ENCODE measurements around the gene OSBPL10. TPM values are rescaled to one million over a fixed set of nuclear protein-coding genes. Genes with fewer than 3 reads are reported as not detected.

OSBPL10 gene
- polyA plus RNA-seq, 1 experiment = 11.2 TPM

DNA sequence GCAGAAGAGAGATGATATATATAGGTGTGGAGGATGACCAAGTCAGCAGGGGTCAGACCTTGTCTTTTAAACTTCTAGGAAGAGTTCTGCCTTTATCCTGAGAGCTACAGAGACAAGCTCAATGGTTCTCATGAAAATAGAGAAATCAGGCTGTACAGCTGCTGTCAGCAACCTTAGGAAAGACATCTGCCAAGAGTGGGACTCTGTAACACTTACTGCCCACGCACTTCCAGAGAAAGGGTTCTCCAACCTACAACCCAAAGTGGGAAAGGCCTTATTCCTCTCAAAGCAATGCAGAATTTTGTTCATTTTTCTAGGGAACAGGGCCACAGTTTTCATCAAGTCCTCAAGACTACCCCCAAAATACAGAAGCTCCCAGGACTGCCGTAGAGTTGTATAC is 309.6 kb downstream of the OSBPL10 start:
- no peak for DNase-seq (ENCODE audit: low read depth)
- CTCF ChIA-PET = interaction anchor here (0.6 to 1.0 kb wide), 2 partner anchors 113 to 307 kb away, joined by 3 read pairs; no protein-coding TSS in a partner anchor
- POLR2A ChIA-PET = no interaction called here
- H3K36me3 ChIP-seq (ENCODE audit: control insufficient read depth, insufficient read depth, low read length) = no peaks in the 10 kb centered on the region
- TF ChIP-seq, protein P1, sequence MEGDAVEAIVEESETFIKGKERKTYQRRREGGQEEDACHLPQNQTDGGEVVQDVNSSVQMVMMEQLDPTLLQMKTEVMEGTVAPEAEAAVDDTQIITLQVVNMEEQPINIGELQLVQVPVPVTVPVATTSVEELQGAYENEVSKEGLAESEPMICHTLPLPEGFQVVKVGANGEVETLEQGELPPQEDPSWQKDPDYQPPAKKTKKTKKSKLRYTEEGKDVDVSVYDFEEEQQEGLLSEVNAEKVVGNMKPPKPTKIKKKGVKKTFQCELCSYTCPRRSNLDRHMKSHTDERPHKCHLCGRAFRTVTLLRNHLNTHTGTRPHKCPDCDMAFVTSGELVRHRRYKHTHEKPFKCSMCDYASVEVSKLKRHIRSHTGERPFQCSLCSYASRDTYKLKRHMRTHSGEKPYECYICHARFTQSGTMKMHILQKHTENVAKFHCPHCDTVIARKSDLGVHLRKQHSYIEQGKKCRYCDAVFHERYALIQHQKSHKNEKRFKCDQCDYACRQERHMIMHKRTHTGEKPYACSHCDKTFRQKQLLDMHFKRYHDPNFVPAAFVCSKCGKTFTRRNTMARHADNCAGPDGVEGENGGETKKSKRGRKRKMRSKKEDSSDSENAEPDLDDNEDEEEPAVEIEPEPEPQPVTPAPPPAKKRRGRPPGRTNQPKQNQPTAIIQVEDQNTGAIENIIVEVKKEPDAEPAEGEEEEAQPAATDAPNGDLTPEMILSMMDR (IDR thresholded peaks at IDR 0.05; ENCODE audit: insufficient read depth, low read depth, low read length) = no peak
- no peaks in the 10 kb centered on the region for H3K27me3 ChIP-seq (ENCODE audit: control insufficient read depth, insufficient read depth, low read length)
- no peak overlapping the region for H3K4me3 ChIP-seq (ENCODE audit: low read depth, low read length)

DNA sequence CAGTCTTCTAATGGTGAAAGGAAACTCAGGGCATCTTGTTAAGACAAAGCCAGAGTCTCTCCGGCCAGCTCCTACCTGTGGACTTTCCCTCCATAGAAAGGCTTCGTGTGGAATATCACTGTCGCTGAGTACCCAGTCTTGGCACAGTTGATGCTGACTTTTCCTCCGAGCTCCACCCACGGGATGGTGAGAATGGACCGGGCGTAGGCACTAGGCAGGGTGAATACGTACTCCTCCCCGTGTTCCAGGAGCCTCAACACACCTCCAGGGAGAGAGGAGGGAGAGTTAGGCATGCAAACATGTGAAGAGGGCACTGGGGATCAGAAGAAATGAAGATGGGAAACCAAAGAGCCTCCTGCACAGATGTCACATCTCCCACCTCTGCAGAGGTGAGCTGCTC is 310.3 kb downstream of the OSBPL10 start:
- POLR2A ChIA-PET = no interaction called here
- CTCF ChIA-PET = no interaction called here
- H3K27me3 ChIP-seq (ENCODE audit: control insufficient read depth, insufficient read depth, low read length) = no peaks in the 10 kb centered on the region
- no peak overlapping the region for H3K4me3 ChIP-seq (ENCODE audit: low read depth, low read length)
- H3K36me3 ChIP-seq (ENCODE audit: control insufficient read depth, insufficient read depth, low read length) = no peaks in the 10 kb centered on the region
- DNase-seq (ENCODE audit: low read depth) = no peak
- TF ChIP-seq, protein P1 (IDR thresholded peaks at IDR 0.05; ENCODE audit: insufficient read depth, low read depth, low read length) = no peak

DNA sequence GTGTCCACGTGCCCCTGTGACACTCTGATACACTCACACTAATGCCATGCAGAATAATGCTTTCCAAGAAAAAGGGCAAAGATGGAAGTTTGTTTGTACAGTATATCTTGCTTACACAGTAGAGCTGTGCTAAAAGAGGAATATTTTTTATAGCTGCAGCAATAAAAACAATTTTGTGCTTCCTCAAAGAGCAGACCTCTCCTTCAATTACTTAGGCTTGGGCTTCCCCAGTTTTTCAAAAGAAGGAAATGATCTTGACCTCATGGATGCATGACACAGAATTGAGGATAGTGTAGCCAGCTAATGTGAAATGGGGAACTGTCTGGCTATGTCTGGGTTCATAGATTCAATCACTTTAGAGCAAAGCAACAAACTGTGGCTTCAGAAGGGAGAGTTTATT is 310.9 kb downstream of the OSBPL10 start:
- no peak overlapping the region for H3K4me3 ChIP-seq (ENCODE audit: low read depth, low read length)
- ChIA-PET CTCF (no interaction called here), POLR2A (no interaction called here)
- H3K36me3 ChIP-seq (ENCODE audit: control insufficient read depth, insufficient read depth, low read length) = no peaks in the 10 kb centered on the region
- no peaks in the 10 kb centered on the region for H3K27me3 ChIP-seq (ENCODE audit: control insufficient read depth, insufficient read depth, low read length)
- DNase-seq (ENCODE audit: low read depth) = no peak
- TF ChIP-seq, protein P1 (IDR thresholded peaks at IDR 0.05; ENCODE audit: insufficient read depth, low read depth, low read length) = no peak

DNA sequence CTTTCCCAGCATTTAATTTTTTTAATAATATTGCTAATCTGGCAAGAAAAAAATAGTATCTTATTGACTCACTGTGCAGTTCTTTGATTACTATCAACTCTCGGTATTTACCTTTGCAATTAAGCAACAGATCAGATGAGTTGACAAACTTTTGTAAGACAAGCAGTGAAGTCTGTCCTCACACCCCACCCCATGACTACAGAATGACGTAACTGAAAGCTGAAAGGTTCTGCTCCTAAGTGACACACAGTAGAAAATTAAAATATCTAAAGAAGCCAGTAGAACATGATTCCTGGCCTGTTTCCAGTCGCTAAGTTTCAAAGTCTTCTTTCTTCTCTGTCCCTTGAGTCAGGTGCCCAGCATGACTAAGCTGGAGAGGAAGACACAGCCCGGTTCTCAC is 312.8 kb downstream of the OSBPL10 start:
- DNase-seq (ENCODE audit: low read depth) = no peak

DNA sequence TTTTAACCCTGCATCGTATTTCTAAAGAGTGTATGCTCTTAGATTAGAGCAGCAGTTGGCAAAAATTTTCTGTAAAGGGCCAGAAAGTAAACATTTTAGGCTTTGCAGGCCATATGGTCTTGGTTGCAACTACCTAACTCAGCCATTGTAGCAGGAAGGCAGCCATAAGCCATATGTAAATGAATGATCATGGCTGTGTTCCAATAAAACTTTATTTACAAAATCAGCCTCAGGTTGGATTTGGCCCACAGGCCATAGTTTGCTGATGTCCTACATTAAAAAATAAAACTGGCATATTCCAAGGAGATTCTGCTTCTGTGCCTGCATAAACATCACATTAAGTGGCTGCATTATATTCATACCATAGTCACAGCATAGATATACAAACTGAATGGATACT is 313.5 kb downstream of the OSBPL10 start:
- H3K27me3 ChIP-seq (ENCODE audit: control insufficient read depth, insufficient read depth, low read length) = no peaks in the 10 kb centered on the region
- ChIA-PET CTCF (interaction anchor here (0.6 kb wide), 1 partner anchor 214 kb away, joined by 3 read pairs; no protein-coding TSS in a partner anchor), POLR2A (no interaction called here)
- H3K36me3 ChIP-seq (ENCODE audit: control insufficient read depth, insufficient read depth, low read length) = no peaks in the 10 kb centered on the region
- DNase-seq (ENCODE audit: low read depth) = no peak
- TF ChIP-seq, protein P1 (IDR thresholded peaks at IDR 0.05; ENCODE audit: insufficient read depth, low read depth, low read length) = no peak
- no peak overlapping the region for H3K4me3 ChIP-seq (ENCODE audit: low read depth, low read length)

More for the DNA sequence above, 312.8 kb downstream of the OSBPL10 start:
- H3K27me3 ChIP-seq (ENCODE audit: control insufficient read depth, insufficient read depth, low read length) = no peaks in the 10 kb centered on the region
- no peaks in the 10 kb centered on the region for H3K36me3 ChIP-seq (ENCODE audit: control insufficient read depth, insufficient read depth, low read length)
- H3K4me3 ChIP-seq (ENCODE audit: low read depth, low read length) = no peak overlapping the region
- CTCF ChIA-PET = interaction anchor here (0.6 kb wide), 1 partner anchor 214 kb away, joined by 3 read pairs; no protein-coding TSS in a partner anchor
- TF ChIP-seq, protein P1 (IDR thresholded peaks at IDR 0.05; ENCODE audit: insufficient read depth, low read depth, low read length) = no peak
- POLR2A ChIA-PET = no interaction called here
